Islet of Langerhans (tissue), 1 donor: Measurements from ENCODE around the gene STK32C.

Source experiments
- FAIRE-seq: peaks from one replicate; lab custom pipeline; 2011; peaks lifted over from hg19 to GRCh38; lab: Jason Lieb, UNC

STK32C gene

DNA sequence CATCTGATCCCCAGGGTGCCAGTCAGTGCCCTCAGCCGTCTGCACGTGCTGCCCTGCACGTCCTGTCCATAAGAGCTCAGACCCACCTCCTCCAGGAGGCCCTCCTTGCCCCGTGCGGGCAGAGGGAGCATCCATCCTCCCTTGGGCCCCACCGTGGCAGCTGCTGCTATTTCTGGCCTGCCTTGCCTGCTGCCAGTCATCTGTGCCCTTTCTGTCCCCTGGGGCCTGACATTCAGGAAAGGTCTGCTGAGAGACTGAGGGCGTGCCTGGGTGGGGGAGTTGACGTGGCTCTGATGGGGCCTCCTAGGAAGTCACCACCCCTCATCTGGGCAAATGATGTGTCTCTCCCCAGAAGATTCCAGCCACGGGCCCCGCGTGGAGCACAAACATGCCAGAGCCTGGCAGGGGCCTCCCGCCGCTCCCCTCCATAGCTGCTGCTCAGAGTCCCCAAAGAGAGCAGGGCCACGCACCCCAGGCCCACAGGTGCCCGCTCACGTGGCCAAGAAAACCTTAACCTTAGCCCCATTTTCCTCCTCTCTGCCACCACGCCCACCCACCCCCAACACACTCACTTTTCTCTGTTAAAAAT, 99.2 kb downstream of the STK32C start:
- FAIRE-seq, result no peak

DNA sequence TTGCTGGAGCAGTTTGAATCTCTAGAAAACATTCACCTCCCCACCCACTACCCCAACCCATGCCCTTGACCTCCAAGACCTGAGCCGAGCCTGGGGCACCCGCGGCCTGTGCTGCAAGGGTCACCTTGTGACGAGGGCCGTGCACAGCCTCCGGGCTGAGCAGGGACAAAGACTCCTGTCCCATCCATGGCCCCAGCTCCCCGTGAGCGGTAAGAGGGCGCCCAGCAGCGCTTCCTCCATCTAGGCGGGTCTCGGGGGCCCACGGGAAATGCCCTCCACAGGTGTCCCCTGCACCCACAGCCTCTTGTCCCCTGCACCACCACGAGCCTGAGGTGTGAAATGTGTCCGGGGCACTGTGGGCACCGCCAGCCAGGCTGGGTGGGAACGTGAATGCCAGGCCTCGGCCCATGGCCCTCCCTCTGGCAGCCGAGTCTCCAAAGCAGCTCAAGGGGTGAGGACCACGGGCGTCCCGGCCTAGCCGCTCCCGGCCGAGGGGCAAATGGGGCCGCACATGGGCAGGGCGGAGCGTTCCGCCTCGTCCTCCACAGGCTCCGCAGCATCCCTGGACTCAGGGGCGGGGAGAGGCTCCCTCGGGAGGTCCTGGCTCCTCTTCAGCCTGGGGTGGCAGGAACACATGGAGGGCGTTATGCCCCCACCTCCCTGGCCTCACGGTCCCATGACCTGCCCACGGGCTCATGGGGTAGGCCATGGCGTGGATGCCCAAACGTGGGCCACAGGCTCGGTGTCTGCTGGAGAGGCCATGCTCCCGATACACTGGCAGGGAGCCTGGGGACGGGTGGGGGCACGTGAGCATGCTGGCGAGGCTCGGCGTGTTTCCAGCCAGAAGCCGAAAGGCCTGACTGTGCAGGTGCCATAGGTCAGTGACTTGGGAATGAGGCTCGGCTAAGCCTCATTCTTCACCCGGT, 100.0 kb downstream of the STK32C start:
- FAIRE-seq, result no peak

DNA sequence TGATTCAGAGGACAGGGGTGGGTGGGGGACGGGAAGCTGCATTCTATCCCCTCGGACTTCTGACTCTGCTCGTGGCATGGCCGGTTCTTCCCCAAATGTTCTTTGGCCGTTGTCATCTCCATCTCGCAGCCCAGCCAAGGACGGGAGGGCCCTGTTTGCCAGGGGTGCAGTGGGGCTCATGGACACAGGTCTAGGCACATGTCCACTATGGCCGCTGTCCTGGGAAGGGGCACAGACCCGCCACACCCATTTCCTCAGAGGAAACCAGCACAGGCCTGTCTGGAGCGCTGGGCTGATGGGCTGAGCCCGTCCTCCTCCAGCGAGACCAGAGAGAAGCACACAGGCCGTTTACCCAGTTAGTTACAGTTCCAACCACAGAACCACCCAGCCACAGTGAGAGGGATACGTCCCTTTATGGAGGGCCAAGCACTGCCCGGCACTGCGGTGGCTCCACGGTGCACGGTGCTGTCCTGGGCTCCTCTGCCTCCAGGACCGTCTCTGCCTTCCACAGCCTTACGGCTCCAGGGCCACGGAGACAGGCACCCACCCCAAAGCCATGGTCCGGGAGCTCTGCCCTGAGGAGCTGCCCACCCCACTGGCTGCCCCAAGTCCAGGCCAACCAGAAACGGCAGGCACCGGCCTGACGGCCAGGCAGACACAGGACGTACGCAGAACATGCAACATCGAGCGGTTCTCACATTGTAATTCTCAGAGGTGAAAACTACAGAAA, 100.8 kb downstream of the STK32C start:
- no peak for FAIRE-seq

DNA sequence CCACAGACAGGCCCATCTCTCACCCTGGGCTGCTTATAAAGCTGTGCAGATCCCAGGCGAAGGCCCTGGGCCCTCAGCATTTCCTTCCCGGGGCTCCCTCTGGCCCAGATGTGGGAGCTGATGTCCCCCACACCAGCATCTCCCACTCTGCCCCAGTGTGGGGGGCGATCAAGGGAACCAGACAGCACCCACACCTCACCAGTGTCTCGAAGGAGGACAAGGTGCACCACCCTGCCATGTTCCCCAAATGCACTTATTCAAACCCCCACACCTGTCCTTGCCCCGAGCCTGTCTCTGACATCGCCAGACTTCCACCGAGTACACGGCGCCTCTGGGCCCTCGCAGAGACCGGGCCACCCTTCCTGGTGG, 101.4 kb downstream of the STK32C start:
- no peak for FAIRE-seq

DNA sequence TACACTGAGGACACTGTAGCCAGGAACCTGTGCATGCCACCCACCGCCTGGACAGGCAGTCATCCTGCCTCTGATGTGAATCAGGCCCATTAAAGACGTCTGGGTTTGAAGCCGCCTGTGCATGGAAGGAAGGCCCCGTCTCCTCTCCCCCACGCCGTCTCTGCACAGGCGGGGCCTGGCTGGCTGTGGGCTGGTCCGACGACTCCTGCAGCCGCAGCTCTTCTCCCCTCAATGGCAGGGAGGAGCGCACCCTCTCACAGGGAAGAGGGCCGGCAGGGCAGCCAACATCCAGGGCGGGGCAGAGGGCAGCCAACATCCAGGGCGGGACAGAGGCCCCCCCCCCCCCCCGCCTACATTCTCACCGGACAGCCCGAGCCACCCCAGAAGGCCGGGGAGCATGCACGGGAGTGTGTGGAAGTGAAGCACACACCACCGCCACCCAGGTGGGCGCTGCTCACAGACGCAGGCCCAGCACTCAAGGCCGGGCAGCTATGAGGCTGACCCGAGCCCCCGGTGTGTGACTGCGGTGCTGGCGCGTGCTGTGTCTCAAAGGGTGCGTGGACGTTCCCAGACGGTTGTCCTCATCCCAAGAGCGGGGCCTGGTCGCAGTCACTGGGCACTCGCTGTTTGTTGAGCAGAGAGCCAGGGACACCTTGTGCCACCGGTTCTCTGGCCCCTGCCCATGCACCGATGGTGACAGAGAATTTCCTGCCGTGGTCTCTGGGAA, 101.9 kb downstream of the STK32C start:
- FAIRE-seq, result no peak

DNA sequence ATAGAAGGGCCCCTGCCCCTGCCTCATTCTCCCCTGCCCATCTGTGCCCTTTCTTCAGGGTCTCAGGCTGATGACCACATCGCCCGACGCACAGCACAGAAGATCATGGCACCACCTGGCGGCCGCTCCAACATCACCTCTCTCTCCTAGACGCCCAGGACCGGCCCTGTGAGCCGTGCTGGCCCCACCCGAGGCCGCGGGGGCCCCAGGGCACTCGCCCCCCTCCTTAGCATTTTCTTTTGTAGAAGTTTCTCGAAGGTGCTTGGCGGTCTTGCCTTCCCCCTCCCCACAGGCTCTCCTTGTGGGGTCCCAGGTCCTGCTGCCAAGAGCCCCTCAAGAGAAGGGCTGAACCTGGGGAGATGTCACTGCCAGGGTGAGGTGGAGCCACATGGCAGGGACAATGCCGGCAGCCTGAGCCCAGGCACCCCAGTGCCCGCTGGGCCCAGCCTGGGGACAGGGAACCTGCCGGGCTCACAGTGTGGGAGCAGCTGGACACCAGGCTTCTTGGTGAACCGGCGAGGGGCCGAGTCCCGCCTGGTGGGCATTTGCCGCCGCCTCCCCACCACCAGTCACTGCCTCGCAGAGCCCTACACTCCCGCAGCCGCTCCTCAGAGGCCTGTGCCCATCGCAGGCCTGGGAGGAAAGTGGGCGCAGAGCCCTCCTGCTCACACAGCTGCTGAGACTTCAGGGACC, 102.8 kb downstream of the STK32C start:
- FAIRE-seq, result no peak

DNA sequence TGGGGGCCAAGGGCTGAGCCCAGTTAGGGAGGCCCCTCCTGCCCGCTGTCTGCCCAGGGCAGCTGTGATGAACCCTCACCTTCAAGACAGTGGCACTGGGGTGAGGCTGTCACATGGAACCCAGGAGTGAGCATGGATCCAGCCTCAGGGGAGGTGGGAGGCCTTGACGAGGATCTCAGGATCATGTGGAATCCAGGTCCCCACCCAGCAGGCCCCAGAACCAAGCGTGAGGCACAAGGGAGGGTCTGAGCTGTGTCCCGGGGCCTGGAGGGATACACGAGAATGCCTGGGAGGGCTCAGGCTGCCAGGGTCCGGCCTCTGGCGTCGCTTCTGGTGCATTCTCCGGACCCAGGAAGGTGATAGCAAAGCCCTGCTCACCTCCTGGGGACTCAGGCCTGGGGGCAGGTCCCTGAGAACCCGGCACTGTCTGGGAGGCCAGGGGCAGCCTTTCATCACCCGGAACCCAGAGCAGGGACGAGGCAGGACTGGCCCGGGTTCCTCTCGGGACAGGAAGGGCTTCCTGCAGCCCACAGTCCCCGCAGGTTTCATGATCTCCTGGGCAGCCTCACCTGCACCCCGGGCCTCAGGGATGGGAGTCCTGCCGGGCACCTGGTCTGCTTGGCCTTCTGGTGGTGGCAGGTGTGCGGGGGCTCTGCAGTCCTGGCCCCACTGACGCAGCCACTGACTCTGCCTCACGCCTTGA, 103.5 kb downstream of the STK32C start:
- FAIRE-seq, result no peak

DNA sequence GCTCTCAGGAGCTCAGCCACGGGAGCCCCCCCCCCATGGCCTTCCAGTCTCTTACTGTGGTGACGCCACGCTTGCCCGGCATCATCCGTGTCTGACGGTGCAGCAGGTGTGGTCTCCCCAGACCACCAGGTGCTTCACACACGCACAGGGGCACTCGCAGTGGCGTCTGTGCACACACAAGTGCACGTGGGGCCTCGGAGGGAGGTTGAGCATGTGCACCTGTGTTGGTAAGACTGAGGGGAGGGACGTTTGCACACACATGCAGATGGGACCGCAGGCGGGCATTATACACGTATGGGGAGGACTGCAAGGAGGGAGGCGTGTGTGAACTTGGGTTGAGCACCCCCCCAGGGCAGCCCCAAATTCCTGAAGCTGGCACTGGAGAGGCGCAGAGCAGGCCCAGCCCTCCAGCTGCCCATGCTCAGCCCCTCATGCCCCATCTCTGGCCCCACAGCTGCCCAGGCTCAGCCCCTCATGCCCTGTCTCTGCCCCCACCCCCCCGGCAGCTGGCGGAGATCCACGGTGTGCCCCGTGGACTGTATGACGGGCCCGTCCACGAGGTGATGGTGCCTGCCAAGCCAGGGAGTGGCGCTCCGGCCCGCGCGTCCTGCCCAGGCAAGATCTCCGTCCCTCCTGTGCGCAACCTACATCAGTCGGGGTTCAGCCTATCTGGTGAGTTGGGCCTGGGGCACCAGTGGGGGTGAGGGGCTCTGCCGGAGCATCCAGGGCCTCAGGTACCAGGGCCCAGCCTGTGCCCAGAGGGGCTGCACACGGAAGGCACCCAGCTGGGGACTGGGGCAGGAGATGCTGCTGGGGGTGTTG, 104.3 kb downstream of the STK32C start:
- no peak for FAIRE-seq

DNA sequence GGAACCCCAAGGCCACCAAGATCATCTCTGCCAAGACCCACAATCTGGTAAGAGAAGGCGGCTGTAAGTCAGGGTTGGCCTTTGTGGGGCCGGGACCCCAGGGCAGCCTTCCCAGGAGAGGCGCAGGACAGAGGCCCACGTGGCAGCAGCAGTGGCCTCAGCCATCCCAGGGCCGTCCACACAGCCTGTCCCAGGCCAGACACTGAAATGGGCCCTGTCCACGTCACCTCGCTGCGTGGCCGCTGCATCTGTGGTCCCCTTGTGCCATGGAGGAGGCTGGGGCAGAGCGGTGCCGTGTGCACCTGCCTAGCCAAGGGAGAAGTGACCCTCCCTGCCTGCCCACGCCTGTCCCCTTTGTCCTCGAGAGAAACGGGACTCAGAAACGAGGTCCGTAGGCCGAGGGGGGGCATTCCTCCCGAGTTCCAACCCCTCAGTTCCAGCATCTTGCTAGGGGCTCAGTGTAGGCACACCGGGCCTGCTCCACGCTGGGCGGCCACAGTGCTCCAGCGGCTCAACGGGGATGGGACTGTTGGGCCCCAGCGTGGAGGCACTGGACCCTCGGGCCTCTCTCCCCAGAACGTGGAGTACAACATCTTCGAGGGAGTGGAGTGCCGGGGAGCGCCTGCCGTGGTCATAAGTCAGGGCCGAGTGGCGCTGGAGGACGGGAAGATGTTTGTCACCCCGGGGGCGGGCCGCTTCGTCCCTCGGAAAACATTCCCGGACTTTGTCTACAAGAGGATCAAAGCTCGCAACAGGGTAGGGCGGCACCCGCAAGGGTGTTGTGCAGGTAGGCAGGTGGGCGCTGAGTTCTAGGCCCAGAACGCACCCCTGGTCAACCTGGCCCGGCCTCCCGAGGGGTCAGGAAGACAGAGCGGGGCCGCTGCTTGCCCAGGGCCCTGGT, 105.4 kb downstream of the STK32C start:
- no peak for FAIRE-seq

DNA sequence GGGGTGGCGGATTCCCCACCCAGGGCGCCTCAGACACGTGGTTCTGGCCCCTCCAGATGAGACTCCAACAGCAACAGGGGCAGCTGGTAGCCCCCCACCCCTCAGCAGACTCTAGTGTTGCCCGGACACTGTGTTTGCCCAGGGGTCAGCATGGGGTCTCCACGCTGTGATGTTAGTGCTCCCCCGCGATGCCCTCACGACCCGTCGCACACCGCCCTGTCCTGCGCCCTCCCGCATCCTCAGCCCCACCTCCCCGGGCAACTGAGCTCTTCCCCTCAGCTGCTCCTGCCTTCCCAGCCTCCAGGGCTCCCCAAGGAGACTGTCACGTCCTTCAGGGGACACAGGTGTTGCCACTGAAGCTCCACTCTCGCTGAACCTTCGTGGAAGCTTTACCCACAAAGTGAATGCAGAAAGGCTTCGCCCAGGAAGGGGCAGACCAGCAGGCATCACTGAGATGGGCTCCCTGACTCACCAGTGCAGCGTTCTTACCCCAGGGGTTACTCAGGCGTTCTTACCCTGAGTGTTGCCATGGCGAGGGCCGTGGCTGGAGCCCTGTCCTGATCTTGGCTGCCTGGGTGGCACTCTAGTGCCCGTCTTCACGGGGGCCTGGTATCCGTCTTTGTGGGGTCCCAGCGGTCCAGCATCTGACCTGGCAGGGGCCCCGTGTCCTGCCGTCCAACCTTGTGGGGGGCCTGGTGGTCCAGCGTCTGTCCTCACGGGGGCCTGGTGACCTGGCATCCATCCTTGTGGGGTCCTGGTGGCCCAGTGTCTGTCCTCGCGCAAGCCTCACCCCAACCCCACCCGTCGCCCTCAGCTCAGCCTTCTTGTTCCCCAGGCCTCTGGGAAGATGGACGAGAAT, 106.4 kb downstream of the STK32C start:
- FAIRE-seq, result no peak

DNA sequence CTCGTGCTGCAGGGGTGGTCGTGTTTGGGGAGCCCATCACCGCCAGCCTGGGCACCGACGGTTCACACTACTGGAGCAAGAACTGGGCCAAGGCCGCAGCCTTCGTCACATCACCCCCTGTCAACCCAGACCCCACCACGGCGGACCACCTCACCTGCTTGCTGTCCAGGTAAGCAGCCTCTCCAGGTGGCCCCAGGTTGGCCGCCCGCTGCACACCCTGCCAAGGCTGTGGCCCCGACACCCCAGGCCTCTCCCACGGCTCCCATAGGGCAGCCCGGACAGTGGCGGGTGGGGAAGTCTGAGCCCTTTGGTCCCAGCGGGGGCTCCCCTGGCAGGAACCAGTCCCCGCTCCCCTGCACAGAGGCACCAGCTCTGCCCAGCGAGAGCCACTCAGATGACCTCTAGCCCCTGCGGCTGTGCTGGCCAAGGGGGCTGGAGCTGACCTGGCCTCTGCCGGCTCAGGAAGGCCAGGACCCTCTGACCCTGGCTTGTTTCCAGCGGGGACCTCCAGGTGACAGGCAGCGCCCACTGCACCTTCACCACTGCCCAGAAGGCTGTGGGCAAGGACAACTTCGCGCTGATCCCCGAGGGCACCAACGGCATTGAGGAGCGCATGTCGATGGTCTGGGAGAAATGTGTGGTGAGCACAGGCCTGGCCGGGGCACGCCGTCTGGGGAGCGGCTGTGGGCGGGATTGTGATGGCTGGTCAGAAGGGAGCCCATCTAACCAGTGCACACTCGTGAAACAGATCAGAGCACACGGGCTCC, 107.2 kb downstream of the STK32C start:
- FAIRE-seq, result no peak

DNA sequence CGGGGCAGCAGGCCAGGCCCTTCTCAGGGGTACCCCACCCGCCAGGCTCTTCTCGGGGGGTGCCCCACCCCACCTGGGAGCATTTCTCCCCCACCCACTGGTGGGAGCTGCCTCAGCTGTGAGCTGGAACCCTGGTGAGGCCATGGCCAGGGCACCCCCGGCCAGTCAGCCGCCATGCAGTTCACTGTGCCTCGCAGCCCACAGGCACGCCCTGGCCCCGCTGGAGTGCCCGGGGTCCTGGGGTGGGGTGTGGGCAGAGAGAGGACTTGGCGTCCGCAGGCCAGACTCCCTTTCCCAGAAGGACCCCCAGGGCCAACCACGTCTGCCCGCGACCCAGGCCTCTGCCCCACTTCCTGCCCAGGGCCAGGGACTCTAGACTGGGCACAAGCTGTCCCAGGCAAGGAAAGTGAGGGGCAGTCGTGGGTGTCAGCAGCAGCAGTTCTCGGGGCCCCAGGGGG, 107.9 kb downstream of the STK32C start:
- FAIRE-seq, result no peak

DNA sequence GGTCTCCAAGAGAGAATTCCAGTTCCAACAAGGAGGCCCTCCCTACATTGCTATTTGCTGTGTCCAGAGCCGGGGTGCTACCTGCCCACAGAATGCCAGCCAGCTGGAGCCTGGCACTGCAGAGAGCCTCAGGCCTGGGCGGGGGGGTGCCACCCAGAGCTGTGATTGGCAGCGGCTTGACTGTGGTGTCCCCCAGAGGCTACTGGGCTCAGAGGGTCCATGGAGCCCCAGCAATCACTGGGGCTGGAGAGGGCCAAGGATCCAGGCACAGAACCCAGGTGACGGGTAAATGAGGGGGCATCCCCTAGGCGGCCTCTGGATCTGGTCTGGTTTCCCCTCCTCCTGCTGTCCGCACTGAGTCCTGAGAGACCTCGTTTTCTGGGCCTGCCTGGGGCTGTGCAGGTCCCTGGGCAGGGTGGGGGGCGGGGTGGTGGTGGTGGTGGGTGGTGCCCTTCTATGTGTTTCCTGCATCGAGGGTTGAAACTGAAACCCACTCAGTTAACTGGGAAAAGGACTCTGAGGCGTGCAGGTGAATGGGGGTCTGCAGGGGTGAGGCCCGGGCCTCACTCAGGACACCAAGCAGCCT, 108.4 kb downstream of the STK32C start:
- no peak for FAIRE-seq

DNA sequence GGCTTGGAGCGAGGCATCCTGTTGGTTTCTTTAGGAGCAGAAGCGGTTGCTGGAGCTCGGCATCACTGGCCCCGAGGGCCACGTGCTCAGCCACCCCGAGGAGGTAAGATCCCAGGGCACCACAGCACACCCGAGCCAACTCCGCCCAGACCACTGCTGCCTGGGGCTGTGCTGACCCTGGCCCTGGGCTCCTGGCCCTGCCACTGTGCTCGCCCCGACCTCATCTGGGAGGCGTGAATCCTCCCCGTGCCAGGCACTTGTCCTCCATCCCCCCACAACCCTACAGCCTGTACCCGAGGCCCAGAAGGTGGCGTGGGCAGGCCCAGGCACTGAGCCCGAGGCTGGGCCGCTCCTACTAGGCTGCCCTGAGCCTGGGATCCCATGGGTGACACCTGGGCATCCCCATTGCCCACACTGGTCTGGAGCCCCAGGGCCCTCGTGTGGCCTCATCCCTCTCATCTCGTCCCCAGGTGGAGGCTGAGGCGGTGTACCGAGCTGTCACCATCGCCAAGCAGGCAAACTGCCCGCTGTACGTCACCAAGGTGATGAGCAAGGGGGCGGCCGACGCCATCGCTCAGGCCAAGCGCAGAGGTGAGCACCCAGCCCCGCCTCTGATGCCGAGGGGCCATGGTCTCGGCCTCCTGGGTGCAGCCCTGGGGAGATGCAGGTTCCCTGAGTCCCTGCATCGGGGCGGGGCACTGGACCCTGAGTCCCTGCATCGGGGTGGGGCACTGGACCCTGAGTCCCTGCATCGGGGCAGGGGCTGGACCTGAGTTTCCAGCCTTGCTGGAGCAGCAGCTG, 109.2 kb downstream of the STK32C start:
- no peak for FAIRE-seq

DNA sequence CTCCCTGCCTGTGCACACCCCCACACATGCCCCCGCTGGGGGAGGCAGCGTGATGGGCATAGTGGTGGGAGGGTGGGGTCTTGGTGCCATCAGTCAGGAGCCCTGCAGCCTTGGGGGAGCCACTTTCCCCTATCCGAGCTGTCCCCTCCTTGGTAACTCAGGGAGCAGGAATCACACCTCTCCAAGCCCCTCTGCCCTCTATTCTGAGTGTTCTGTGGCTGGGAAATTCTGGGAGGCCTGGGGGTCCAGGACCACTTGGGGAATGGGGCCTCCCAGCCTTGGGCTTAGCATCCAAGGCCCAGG, 109.7 kb downstream of the STK32C start:
- no peak for FAIRE-seq

DNA sequence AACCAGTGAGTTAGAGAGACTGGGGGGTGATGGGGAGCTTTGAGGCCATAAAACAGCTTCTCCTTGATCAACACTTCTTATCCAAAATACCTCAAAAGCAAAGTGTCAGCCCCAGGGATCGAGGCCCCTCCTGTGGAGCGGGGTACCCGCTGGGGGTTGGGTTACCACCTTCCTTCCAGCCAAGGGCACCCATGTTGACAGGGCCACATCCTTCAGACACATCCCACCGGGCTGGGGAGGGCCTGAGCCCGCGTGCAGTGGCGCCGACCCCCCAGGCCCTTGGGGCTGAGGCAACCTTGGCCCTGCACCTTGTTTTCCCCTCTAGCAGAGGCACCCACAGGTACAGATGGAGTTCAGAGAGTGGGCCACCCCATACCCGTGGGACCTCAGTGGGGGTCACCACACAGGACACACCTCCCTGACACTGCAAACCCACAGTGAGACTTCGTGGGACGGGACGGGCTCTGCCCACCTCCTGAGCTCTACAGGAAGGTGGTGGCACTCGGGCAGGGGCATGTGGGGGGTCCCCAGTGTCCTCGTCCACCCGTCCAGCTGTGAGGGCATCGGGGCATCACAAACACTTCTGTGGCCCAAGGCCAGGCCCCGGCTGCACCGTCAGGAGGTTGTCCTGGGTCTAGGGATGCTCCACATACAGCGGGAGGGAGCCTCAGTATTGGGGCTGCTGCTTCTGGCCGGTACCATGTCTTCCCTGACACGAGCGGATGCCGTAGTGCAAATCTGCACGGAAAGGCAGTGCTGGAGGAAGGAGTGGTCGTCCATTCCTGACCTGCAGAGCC, 110.3 kb downstream of the STK32C start:
- no peak for FAIRE-seq
